Pons (tissue), 1 donor: ENCODE results near the gene RNF150.
"Not testable (repeated sequence)": the region's sequence is repeated elsewhere in the genome, so short reads cannot be mapped to it uniquely, and the experiment has no call there.

ENCODE experiments used
- DNase-seq: peaks from one replicate; pipeline ENCODE4 v3.0.0-alpha.2; 2016; ENCODE audit warnings: low spot score

The RNF150 gene

DNA sequence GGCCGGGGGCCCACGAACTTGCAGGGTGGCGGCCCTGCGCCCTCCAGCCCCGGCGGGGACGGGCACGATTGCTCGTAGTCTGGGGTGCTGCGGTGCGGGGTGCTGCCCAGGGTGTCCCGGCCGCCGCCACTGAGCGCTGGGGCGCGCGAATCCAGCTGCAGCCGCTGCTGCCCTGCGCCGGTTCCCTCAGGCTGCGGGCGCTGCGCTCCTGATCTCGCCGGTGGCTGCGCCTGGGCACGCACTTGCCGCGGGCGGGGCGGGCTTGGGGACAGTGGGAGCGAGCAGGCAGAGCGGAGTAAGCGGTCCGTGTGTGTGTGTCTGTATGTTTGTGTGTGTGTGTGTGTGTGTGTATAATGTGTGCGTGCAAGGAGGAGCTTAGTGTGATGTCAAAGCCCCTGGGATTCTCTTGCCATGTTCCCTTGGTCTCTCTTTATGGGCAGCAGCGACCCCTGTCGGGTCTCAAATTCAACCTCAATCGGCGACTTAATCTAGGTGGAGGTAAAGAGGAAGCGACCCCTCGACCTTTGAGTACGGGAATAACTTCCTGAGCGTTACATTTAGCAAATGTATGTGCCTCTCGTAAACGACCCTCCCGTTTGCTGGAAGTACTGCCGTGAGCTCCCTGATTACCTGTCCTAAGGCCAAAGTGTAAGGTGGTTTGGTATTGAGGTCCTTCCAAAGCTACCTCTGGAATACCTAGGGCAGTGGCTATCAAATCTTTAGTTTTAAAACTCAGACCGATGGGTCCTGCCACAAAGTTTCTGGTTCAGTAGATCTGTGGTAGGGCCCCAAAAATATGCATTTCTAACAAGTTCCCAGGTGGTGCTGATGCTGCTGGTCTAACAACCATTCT lies at the start of gene RNF150:
RNF150 (minus strand) TSS at position 324 of the 853 bp plus-strand sequence.
- DNase-seq: peak; percentile 91

DNA sequence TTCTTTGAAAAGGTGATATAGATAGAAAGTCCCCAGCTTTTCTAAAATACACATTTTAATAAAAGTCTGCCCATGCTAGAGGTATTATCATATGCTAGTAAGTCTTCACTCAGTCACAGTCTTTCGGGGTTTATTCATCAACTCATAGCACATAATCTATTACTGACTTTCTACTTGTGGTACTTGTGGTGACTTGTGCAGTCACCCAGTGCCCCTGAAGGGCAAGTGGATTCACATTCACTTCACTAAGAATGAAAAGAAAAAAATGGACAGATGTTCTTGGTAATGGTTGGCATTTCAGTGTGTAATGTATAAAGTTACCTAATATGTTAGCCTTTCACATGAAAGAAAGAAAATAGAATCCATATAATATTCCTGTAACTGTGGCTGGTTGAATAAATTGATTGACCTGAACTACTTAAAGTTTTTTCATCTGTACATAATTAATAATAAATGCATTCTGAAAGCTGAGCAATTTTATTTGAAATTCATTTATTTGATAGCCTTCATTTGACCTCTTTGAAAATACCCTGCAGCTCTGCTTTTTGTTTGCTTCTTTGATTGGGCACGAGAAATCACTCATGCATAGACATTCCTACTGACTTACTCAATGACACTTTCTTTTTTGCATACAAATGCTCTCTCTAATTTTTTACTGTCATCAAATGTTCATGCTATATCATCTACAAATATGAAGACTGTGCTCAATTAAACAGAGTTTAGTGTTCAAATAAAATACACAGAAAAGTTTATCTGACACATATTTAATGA lies 47.9 kb upstream of the RNF150 start:
- DNase-seq: no peak

DNA sequence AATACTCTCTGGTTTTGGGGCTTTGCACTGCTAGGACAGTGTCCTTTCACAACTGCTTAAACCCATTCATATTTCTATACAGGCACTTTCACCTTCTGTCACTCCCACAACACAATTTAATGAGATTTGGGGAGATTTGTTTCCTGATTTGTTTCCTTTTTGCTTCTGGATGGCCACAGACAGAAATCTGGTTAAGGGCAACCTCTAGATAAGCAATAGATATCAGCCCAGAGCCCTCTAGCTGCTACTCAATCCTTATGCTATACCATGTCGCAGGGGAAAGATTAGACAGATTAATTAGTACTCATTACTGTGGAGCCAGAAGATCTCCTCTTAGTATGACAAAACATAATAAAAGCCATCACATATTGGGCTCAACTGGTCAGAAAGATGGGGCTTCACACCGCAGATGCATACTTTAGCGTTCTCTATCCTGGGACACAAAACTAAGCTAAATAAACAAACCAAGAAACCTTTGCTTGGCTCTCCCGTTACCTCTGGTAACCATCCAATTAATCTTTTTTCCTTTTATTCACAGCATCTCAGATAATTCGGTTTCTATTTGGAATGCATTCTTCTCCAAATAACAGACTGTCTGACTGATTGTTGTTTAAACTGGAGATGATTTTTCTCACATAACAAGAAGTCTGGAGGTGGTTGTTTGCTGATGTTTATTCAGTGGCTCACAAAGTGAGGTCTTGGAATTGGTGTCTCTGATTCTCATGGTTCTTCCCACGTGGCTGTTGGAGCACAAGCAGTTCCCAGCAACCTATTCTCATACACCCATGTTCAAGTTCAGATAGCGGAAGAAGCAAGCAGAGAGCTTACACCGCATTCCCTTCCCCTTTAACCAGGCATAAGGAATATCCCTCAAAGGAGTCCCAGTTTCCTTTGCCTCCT lies 46.5 kb upstream of the RNF150 start:
- no peak for DNase-seq

DNA sequence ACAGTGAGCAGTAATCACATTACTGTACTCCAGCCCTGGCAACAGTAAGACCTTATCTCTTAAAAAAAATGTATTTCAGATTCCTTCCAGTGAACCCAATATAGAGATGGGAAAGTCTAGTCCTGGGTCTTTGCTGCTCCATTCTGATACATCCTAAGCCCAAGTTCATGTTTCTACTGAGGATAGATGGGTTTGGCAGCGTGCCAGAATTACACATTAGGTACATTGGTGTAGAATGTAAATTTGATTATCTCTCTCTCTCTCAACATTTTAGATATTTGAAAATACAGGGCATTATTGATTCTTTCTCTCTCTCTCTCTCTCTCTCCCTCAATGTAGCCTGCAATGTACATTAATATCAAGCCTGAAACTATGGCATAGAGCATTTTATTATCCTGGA lies 43.9 kb upstream of the RNF150 start:
- no peak for DNase-seq

DNA sequence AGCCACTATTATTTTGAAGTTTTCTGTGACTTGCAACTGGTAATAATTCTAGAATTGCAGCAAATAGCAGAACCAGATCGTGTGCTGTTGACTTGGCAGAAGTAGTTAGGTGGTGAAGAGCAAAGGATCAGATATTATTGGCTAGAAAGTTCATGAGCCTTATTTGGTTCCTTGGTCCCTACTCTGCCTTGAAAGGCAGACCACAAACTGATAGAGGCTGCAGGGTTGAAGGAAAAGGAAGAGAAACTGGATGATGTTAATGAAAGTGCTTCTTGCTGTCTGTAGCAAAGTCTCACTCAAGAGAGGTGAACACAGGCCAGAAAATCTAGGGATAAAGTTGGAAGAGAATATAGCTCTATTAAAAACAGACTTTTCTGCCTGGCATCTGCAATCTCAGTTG lies 41.2 kb upstream of the RNF150 start:
- peak; percentile 62 for DNase-seq

DNA sequence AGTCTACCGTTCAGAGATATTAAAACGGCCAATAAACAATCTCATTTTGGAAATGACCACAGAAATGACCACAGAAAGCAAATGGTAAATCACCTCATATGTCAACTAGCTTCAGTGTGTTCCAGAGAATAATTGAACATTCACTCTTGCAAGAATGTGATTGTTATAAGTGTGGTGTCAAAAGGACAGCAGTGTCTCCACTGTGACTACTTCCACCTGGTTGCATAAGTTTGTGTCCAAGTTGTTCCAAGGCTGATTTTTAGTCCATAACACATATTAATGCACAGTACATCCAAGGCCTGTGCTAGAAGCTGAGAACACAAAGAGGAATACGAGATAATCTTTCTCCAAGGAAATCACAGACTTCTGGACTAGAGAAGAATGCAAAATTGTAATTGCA lies 37.4 kb upstream of the RNF150 start:
- no peak for DNase-seq

DNA sequence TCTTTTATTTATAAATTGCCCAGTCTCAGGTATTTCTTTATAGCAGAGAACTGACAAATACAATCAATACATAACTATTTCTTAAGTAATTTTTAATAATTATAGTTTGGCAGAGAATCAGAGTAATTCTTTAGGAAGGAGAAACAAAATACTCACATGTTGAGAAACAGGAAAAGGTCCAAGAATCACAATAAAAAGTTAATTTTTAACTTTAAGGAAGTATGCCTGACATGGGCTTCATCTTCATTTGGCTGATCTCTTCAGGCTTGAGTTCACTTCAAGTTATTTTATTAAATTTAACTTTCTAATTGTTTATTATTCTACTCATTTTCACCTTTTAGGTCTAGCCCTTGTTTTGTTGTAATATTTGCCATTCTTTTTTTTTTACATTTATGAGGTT lies 36.1 kb upstream of the RNF150 start:
- no peak for DNase-seq

DNA sequence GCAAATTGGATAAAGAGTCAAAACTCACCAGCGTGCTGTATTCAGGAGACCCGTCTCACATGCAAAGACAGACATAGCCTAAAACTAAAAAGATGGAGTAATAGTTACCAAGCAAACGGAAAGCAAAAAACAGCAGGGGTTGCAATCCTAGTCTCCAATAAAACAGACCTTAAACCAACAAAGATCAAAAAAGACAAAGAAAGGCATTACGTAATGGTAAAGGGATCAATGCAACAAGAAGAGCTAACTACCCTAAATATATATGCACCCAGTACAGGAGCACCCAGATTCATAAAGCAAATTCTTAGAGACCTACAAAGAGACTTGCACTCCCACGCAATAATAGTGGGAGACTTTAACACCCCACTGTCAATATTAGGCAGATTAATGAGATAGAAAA lies 31.7 kb upstream of the RNF150 start:
- not testable (repeated sequence) for DNase-seq

DNA sequence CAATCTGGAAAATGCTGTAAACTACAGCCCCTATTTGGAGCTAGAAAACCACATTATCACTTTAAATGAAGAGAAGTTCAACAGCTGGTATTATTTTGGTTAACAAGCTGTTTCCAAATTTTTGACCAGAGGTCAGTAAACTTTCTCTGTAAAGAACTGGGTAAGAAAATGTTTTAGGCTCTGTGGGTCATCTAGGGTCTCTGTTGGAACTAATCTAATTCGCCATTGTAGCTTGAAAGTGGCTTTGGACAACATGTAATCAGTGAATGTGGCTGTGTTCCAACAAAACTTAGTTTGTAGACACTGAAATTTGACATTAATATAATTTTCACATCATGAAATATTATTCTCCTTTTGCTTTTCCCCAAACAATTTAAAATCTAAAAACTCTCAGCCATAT lies 25.8 kb upstream of the RNF150 start:
- no peak for DNase-seq

DNA sequence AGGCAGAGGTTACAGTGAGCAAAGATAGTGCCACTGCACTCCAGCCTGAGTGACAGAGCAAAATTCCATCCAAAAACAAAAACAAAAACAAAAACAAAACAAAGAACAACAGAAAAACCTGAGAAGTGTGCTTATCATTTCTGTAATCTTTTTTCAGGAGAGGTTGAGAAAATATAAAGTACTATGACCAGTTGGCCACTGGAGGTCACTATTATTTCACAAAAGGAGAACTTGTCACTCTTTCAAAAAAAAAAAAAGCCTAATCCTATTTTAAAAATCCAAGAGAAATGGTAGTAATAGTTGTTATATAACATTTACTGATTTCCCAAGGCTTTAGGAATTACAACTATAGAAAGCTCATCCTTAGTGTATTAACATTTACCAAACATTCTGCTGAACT lies 24.9 kb upstream of the RNF150 start:
- peak; percentile 57 for DNase-seq

DNA sequence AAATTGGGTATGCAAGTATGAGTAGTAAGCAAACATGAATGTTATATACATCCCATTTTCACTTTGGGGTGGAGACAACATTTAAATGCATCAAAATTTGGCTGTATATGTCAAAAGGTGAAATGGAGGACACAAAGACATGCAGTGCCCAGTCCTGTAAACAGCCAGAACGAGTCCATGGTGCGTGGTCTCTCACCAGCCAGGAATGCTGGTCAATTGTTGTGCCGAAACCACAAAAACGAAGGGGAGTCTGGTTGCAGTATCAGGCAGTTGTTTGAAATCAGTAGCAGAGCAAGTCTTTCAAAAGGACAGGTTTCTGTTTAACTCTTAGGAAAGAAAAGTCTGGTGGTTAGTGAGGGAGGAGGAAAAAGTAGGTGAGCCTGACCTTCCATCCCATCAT lies 22.3 kb upstream of the RNF150 start:
- no peak for DNase-seq

DNA sequence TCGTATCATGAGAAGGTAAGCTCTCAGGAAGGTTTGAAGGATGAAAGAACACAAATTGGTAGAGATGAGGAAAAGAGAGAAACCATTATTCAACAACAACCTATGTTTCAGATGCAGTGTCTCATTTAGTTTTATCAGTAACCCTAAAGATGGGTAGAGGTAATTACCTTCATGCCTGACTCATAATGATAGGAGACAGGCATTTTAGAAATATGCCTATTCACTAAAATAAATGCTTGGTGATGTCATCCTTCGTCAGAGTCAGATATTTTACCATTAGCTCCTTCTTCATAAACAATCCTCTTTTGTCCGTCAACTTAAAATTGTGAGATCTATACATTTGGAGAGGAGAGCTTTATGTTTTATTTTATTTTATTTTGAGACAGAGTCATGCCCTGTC lies 21.5 kb upstream of the RNF150 start:
- no peak for DNase-seq

DNA sequence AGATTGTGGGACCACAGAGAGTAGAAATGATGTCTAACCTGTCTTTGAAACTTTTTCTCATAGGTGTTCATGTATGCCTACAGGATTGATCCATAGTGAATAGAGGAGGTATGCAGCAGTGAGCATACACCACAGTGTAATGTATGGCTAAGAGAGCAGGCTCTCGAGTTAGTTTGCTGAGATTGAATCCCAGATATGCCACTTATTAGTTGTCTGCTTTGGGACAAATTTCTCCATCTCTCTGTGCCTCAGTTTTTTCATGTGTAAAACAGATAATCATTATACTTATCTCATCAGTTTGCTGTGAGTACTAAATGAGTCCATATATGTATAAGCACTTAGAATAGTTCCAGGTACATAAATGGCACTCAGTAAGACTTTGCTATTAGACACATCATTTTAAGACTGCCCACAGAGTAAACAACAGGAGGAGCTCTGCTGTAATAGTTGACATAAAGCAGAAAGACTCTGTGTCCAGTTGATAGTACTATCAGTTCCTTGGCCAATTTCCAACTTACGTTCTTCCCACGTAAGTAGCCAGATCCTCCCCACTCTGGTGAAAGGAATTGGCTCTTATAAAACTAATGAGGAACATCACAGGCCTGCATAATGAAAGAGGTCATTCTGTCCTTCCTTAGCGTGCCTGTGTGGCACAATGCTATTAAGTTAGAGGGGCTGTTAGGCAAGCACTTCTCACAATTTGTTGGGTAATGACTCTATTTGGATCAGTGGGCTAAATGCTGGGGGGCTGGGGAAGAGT lies 20.7 kb upstream of the RNF150 start:
- no peak for DNase-seq

DNA sequence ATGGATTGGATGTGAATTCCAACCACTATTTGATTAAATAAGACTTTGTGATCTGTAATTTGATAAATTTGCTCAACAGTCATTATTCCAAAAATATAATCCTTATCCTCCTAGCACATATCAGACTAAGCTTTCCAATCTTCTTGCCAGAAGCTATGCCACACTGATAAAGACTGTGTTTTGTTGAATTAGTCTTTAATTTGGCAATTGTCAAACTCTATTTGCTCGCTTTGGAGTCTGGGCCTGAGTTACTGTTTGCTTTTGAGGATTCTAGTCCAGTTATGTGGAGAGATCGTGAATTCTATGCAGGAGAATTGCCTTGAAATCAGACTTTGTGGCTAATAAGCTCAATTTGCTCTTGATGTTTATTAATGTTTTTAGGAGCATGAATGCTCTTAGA lies 10.9 kb upstream of the RNF150 start:
- no peak for DNase-seq

DNA sequence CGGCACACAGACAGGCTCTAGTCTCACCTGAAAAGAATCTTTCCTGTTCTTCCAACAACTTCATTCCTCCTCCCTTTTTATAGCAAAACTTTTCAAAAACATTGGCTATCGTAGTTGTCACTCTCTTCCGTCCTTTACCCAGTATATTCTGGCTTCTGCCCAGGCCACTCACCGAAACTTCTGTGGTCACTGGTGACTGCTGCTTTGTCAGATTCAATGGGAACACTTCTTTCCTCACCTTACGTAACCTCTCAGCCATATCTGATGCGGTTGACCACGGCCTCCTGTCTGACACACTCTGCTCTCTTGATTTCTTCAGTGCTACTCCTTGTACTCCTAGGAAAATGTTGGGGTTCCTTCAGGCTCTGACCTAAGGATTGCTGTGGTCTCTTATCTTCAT lies 9.2 kb upstream of the RNF150 start:
- DNase-seq: no peak

DNA sequence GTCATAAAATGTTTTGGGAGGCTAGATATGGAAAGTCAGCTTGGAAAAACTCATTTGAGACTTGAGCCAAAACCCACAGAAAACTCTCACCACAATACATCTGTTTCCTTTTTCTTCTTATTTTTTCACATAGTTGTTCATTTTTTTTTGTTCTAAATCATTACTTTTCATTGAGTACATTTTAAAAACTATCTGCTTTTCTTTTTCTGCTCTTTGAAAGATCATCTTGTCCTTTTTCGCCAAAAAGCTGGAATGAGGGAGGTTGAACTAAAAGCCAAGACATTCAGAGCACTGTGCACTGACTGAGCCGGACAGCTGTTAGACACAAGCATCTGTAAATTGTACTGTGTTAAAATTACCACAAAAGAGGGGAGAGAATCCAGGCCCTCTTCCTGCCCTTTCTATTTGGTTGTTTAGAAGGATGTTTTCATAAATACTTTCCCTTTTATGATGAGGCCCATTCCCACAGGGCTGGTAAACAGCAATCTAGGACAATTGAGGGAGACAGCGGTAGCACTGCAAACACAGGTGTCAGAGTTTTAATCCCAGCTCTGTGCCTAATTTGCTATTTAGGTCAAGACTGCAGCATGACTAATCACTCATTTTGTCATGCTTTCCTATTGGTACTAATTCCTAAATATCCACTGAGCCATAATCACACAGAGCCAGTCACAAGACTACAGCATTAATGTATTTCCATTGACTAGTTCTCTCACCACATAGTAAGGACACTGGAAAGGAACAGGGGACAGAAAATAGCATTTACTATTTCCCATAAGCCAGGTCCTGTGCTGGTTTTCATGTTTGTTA lies 7.3 kb upstream of the RNF150 start:
- no peak for DNase-seq

DNA sequence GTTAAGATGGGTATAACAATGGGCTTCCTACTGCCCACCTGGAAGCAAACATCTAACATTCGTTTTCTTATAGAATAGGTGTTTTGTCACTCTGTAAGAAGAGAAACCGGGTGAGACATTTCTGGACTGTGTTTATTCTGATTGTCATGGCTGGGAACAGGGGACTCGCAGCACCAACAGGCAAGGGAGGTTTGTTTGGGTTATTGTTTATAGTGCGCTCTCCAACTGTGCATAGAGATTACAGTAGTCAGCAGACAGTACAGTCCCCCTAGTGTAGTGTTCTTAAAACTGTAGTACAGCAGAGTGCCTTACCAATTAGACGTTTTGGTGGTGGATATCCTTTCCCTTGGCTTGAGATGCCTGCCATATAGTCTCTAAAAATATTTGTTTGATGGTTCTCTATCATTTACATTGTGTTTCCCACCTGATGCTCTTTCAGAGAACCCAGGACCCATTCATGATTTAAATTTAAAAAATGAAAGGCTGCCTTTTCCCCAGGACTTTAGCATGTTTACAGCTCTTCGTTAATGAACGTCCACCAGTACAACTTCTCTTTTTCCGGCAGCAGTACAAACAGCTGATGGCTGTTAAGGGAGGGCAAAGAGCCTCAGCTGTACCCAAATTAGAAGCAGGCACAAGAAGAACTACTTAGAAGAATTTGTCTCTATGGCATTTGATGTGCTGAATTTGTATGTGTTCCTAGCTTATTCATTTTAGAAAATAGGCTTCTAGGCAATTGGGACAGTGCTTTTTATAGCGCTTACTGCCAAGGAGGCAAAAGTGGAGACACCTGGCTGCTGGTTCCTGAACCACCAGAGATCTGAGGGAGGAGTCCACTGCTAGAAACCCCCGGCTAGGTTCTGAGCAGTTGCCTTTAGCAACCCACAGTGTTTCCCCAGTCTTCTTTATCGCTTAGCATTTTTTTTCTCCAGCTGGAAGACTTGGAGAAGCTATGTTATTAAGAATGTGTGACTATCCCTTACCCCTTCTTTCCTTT lies 1.0 kb upstream of the RNF150 start:
- no peak for DNase-seq

DNA sequence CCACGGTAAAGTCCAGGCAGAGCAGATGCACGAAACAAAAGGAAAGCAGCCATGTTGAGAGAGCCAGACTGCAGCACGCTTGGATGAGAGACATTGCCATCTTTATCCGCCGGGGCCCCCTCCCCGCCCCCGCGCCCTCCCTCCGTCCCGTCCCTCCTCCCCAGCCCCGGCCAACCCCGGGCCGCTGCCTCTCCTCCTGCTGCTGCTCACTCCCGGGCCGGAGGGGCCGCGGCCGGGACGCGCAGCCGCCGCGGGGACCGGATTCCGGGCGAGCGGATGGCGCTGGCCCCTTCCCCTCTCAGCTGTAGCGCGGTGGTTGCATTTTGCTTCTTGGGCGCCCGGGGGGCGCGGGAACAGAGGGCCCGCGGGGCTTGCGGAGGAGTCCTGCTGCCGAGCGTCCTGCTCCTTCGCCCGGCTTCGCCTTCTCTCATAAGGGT lies 542 bp downstream of the RNF150 start:
- no peak for DNase-seq

DNA sequence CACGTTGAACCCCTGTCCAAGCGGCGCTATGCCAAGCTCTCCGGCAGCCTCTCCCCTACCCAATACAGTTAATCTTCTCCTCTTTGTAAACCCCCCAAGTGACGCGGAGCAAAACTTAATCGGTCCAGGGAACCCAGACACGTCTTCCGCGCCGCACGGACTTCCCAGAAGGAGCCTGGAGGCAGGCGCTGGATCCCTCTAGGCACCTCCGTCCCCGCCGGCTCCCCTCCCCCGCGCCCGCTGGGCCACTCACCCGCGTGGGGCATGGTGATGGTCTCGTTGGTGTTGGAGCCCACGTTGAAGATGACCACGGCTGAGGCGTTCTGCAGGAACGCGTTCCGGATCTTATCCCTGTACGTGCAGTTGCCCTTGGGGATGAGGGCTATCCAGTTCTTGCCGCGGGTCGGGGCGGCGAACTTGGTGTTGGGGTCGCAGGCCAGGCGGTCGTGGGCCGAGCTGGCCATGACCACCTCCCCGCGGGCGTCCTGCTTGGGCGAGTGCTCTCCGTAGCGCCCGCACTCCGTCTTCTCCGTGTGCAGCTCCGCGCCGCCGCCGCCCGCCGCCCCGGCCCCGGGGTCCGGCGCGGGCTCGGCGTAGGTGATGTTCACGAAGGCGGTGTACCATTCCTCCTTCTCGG lies 1.1 kb downstream of the RNF150 start:
- DNase-seq: no peak
